Left renal cortex interstitium (tissue), 4 donors: Measurements from ENCODE around the gene TMEM139. TPM values are rescaled to one million over a fixed set of nuclear protein-coding genes. Genes with fewer than 3 reads are reported as not detected.
"Not testable (repeated sequence)": the region's sequence is repeated elsewhere in the genome, so short reads cannot be mapped to it uniquely, and the experiment has no call there.

Experiments
- DNase-seq, 4 donors: peaks; one replicate each; pipeline ENCODE4 v3.0.0-alpha.2; 2013; ENCODE audit warnings: low read depth in 4 of 4, low spot score in 2 of 4, missing footprints in 1 of 4
- polyA plus RNA-seq, 4 donors: library from polyadenylated mRNA; unstranded; fragments of 120-200 nt; gene quantifications; one replicate each; pipeline ENCODE4 v1.2.1, GENCODE V29; 2013; ENCODE audit not compliant: insufficient read length in 4 of 4

Gene TMEM139
- polyA plus RNA-seq, 4 donors: 53.2 to 74.8 (median 63.0) TPM

DNA sequence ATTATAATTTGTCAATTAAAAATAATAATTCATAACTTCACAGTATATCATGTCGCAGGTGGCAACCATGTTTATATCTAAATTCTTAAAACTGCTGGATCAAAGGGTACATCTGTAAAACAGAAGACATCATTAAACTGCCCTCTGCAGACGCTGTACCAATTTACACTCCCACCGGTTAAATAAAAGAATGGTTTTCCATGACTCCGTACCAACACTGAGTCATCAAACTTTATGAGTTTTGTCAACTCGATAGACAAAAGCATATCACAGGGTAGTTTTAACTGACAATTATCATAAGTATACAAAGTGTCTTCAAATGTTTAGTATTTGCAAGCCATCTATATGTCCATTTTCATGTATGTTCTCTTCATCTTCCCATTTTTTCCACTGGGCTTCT, 27.3 kb upstream of the TMEM139 start:
- DNase-seq: no peak

DNA sequence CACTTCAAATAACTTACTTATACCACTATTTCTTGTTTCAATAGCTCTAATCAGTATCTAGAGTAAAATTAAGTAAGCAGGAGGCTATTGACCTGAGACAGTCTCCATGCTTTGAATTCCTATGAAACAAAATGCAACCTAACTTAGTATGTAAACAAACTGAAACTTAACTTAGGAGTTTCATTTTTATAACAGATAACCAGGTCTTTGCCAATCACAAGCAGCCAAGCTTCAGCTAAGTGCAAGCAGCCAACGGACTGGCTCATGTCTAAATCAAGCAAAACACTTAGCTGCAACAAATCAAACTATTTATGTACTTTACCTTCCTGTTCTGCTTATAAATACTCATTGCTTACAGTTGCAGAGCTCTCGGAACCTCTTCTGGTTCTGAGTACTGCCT, 25.9 kb upstream of the TMEM139 start:
- no peak for DNase-seq

DNA sequence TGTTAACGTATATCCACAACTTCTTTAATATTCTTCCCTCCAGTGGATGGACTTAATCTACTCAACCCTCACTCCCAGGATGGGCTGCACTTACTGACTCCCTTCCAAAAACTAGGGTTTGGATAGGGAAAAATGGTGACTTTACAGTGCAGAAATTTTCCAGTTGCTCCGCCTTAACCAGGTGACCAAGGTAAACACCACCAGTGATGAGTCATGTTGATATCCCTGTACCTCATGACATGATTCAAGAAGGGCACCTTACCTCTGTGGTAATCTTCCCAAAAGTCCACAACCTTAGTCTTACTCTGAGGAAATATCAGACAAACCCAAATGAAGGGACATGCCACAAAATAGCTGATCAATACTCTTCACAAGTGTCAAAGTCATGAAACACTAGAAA, 25.0 kb upstream of the TMEM139 start:
- no peak for DNase-seq

DNA sequence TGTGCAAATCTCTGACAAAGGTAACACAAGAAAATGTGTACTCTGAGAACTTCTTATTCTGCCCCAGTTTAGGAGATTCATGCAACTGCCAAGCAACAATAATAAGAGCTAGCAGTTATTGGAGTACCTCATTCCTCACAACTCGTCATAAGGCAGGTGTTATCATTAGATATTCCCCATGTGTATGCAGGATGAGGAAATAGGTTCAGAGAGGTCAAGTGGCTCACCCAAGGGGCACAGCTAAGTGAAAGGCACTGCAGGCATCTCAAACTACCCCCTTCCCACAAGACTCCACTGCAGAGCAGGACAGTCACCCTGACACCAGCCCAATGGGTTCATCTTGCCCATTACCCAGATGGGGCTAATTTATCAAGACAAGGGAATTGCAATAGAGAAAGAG, 22.9 kb upstream of the TMEM139 start:
- no peak for DNase-seq

DNA sequence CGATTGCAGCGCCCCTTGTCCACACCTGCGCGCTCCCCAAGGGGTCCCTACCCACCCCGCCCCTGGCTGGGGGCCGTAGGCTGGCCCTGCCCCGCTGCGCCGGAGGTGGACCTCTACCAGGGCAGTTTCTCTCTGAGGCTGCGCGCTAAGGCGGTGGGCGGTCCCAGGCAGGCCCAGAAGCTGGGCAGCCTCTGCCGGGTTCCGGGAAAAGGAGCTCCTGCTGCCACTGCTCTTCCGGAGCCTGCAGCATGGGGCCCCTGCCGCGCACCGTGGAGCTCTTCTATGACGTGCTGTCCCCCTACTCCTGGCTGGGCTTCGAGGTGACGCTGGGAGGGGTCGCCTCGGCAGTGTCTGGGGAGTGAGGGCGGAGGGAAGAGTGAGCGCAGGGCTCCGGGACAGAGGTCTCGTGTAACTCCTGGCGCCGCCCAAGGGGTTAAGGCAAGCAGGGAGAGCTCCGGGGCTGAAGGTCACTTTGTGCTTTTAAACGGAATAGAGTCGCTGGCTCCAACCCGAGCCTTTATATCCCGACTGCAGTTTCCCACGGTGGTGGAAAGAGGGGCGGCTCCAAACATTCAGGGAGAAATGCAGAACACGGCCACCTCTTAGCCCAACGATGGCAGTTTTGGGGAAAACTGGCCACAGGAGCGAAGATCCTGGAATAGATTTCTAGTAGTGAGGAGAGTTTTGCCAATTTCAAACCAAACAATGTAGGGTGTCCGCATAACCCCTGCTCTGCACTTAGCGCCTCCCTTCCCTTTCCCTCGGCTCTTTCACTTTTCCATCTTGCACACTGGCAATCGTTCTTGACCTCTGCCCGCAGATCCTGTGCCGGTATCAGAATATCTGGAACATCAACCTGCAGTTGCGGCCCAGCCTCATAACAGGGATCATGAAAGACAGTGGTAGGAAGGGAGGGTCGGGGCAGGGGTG, 21.2 kb upstream of the TMEM139 start, which contains the start of gene GSTK1:
Gene GSTK1, plus strand, starts transcription at position 176 of the 930 bp plus-strand sequence. Its CDS starts 73 bp downstream, at position 249.
- peak in 1 of 4 donors; percentile 59 for DNase-seq

DNA sequence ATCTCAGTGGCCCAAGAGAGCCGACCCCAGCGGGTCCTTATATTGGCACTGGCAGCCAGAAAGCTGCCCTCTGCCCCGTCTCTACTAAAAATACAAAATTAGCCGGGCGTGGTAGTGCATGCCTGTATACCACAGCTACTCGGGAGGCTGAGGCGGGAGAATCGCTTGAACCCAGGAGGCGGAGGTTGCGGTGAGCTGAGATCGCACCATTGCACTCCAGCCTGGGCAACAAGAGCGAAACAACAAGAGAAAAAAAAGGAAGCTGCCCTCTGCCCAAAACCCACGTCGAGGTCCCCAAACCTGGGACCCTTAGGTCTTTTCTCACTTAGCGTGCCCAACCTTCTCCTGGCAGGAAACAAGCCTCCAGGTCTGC, 20.6 kb upstream of the TMEM139 start:
- not testable (repeated sequence) for DNase-seq

DNA sequence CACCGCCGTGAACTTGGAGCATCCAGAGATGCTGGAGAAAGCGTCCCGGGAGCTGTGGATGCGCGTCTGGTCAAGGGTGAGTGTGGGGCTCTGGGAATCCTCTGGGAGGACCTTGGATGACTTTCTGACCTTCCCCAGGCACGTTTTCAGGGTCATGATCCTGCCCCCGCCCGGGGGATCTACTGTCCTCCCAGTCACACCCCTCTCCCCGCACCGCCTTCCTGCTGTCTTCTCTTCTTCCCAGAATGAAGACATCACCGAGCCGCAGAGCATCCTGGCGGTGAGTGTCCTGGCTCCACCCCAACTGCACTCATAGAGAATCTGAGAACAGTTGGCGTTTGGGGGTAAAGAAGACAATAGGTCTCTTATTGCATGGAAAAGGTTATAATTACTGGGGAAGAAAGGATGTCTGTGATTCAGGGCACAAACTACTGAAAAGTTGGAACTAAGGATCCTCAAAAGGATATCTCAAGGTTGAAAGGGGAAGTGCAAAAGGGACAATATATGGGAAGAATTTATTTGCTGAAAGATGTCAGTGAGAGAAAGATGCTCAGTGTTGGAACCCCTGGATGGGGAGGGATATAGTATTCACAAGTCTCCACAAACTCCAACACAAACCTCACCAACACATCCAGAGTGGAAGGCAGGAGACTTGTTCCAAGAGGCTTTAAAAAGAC, 19.6 kb upstream of the TMEM139 start:
- DNase-seq: no peak

DNA sequence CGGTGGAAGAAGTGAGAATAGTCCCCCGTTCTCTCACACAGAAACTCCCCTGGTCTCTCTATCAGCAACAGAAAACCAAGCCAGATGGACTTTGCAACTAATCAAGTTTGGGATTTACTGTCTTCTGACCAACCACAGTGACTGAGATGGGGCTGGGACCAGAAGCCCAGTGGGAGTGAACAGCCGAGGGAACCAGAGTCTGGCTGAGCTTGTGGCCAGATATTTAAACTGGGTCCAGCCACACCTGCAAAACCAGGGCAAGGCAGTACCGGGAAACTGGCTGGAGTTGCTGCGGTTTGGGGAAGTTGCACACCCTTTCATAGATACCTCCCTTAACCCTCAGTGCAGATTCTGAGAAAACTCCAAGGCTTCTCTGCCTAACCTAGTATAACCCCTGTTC, 15.5 kb upstream of the TMEM139 start:
- no peak for DNase-seq

DNA sequence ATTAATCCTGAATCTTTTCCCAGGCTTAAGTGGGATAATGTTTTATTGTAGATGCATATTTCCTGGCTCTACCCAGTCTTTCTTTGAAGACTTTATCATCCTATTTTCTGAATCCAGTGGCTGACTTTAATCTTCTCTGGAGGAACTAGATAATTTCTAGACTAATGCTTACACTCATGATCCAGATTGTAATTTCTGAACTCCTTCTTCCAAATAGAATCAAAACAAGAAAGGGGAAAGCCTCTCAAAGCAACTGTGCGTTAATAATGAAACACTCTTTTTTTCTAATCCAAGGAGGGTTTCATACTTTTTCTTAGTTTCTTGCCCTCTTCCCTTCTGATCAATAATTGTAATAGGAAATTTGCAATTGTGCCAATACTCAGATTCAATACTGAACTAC, 13.5 kb upstream of the TMEM139 start:
- DNase-seq: no peak

DNA sequence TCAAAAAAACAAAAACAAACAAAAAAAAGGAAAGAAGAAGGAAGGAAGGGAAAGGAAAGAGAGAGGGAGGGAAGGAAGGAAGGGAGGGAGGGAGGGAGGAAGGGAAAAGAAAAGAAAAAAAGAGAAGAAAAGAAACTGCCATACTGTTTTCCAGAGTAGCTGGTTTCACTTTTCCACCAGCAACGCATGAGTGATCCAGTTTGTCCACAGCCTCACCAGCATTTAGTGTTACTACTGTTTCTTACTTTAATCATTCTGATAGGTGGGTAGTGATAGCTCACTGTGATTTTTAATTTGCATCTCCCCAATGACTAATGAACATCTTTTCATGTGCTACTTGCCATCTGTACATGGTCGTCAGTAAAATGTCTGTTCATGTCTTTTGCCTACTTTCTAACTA, 11.9 kb upstream of the TMEM139 start:
- DNase-seq: no peak

DNA sequence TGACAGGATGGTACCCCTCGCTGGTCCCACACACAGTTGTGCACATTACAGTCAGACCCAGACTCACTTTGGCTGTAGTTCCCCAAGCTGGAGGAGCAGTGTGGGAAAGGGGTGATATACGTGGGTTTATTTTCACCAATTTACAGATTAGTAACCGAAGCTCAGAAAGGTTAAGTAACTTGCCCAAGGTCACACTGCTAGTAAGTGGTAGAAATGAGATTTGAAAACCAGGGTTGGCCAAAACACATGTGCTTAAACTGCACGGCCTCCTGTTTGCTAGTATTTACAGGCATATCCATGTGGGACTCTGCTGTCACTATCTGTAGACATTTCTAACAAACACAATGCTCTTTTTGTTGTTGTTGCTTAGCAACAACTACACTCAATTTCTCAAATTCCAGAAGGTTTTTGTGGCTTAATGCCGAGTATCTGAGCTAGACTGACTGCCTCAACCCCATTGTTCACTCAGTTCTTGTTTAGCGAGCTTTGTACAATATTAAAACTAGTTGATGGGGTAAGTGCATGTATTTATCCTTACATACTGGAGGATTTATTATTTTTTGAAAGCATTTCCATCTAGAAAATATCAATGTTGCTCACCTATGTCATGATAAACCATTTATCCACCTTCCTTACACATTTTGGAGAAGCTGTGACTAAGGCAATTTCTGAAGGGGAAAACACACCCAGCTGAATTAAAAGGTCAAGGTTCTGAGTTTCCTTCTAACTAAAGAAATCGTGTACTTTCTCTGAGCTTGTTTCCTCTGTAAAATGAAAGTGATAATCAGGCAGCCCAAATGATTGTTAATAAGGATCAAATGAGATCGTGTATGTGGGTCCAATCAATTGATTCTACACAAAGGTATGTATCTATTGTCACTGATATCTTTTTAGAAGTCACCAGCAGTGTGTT, 5.3 kb upstream of the TMEM139 start:
- DNase-seq: peak in 1 of 4 donors; percentile 58

DNA sequence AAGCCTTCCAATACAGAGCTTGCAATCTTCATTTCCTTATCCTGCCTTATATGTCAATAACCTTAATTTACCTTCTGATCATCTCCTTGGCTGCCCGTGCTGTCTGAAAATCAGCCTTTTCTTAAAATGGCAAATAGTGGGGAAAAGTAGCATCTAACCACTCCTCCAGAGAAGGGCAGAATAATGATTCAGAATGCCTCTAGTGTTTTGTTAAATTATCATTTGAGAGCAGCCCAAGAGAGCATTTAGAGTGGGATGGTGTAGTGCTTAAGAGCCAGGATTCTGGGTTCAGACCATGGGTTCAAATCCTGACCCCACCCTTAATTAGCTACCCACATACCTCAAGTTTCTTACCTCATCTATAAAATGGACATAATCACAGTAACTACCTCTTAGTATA, 4.6 kb upstream of the TMEM139 start:
- no peak for DNase-seq

DNA sequence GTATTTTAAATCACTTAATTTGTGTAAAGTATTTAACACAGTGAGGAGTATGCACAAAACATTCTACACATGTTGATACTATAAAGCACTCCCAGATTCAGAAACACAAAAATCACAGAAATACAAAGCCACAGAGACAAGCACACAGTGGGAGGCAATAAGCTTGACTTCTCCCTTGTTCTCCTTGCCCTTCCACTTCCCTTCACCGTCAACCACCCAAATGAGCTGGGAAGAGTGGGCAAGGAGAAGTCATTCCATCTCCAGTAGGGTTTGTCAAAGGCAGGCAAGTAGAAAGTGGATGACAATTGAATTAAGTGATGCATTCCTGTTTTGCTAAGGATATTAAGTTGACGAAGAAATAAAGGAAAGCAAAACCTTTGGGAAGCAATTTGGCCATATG, 4.2 kb upstream of the TMEM139 start:
- DNase-seq: no peak

DNA sequence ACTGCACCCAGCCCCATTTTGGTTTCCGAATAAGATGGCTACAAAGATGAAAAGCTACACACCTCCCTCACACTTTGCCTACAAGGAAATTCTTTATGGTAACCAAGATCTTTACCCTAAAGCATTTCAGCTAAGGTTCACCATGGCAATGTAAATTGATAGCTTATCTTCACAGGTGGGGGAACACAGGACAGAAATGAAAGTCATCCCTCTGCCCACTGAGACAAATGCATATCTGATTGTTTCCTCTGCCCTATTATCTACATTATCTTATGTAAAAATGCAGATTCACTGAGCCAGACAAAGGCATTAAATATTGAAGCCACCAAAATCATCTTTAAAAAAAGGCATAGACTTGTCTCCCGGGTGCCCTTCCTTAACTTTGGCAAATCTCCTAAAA, 3.2 kb upstream of the TMEM139 start:
- DNase-seq: no peak

DNA sequence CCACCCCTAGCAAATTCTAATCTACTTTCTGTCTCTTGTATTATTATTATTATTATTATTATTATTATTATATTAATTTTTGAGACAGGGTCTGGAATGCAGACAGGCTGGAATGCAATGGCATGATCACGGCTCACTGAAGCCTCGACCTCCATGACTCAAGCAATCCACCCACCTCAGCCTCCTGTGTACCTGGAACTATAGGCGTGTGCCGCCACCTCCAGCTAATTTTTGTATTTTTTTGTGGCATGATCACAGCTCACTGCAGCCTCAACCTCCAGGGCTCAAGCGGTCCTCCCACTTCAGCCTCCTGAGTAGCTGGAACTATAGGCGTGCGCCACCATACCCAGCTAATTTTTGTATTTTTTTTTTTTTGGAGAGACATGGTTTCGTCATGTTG, 2.6 kb upstream of the TMEM139 start:
- no peak for DNase-seq

DNA sequence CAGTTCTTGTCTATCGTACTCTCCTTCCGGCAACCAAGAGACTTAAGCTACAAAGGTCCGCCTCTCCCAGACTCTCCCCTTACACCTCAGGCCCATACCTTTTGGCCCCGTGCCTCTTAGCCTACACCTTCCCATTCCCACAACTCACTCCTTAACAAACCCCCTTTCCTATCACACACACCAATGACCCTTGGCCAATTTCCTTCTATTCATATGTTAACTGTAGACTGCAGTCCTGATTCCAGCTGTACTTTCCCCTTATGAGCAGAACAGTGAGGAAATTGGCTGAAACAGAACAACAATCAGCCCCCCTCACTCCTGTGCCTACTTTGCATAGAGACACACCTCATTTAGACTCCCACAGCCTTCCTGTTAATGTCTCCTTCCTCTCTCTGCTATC, 1.4 kb upstream of the TMEM139 start:
- no peak for DNase-seq

DNA sequence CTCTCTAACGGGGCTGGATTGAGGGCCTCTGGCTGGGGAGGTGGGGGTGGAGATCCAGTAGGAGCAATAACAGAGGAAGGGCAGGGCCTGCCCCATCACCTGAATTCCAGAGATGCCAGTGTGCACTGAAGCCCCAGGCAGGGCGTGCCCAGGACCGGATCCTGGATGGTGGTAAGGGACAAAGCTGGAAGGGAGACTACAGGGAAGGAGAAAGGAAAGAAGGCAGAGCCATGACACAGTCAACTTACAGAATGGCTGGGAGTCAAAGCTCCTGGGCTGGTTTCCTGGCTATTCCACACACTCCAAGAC, 666 bp downstream of the TMEM139 start:
- no peak for DNase-seq

DNA sequence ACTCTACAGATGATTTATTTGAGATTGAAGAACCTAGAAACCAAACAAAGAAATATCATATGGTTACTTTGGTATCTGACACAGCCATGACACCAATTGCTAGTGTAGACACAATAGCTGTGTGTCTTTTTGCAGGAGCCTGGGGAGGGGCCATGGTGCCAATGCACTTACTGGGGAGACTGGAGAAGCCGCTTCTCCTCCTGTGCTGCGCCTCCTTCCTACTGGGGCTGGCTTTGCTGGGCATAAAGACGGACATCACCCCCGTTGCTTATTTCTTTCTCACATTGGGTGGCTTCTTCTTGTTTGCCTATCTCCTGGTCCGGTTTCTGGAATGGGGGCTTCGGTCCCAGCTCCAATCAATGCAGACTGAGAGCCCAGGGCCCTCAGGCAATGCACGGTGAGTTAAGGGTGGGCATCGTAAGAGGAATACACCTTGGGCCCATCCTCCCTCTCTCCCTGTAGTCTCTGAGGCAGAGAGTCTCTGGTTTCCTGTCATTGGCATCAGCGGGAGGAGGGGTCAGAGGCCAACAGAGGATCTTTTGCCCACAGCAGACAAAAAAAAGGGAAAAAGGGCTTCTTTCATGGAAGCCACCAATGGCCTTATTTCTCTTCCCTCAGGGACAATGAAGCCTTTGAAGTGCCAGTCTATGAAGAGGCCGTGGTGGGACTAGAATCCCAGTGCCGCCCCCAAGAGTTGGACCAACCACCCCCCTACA, 1.2 kb downstream of the TMEM139 start:
- no peak for DNase-seq

DNA sequence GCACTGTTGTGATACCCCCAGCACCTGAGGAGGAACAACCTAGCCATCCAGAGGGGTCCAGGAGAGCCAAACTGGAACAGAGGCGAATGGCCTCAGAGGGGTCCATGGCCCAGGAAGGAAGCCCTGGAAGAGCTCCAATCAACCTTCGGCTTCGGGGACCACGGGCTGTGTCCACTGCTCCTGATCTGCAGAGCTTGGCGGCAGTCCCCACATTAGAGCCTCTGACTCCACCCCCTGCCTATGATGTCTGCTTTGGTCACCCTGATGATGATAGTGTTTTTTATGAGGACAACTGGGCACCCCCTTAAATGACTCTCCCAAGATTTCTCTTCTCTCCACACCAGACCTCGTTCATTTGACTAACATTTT, 1.7 kb downstream of the TMEM139 start:
- DNase-seq: no peak

DNA sequence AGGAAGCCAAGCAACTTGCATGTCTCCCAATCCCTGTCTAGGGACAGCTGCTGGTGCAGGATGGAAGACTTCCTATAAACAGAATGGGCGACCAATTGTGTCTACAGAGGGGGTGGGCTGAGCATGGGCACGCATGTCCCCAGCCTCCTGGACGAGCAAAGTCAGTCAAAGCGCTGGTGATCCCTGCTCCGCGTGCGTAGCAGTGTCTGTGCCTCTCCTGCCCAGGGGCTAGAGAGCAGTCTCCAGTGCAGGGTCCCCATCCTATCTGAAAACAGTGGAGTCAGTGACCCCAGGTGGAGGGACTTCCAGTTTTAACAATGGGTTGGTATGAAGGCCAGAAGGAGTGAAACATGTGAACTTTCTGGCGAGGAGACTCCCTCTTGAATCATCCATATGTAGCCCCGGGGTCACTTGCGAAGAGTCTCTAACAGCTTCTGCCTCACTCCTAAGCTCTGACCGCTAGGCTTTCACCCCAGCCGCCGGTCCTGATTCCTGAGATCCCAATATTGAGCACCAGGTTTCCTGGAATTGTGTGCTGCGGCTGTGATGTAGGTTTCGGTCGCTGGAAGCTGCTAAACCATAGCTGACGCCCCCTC, 2.7 kb downstream of the TMEM139 start:
- DNase-seq: no peak
